Mesenchymal stem cell (in vitro differentiated cells and primary cell): ENCODE results near the gene AKAP7.

Experiments used
- DNase-seq: peaks from one replicate; pipeline ENCODE4 v3.0.0-alpha.2; 2013
- H2AFZ ChIP-seq: one replicate; pipeline ENCODE4 v1.6.1; 2013; ENCODE audit warnings: low read depth, mild to moderate bottlenecking, control low read depth, inconsistent platforms, low read length, moderate library complexity
- H2AK5ac ChIP-seq: 2 replicates; pipeline ENCODE4 v1.6.1; 2013; ENCODE audit warnings: low read length, moderate library complexity, mild to moderate bottlenecking, inconsistent platforms; ENCODE audit not compliant: severe bottlenecking
- H2BK120ac ChIP-seq: one replicate; pipeline ENCODE4 v1.6.1; 2013; ENCODE audit warnings: low read depth, mild to moderate bottlenecking, inconsistent platforms, low read length, moderate library complexity
- H2BK12ac ChIP-seq, 2 experiments: one replicate each; pipeline ENCODE4 v1.6.1; 2013; ENCODE audit warnings: inconsistent platforms in 2 of 2, low read length in 2 of 2, mild to moderate bottlenecking in 2 of 2, moderate library complexity in 2 of 2, control low read depth in 1 of 2
- H2BK15ac ChIP-seq: one replicate; pipeline ENCODE4 v1.6.1; 2013; ENCODE audit warnings: mild to moderate bottlenecking, low read depth, inconsistent platforms; ENCODE audit not compliant: poor library complexity, severe bottlenecking
- H2BK5ac ChIP-seq: 2 replicates; pipeline ENCODE4 v1.6.1; 2013; ENCODE audit warnings: low read depth, mild to moderate bottlenecking, low read length, control low read depth, inconsistent platforms; ENCODE audit not compliant: poor library complexity, severe bottlenecking
- H3K14ac ChIP-seq, 2 experiments: one replicate each; pipeline ENCODE4 v1.6.1; 2013; ENCODE audit warnings: inconsistent platforms in 2 of 2, low read length in 2 of 2, control low read depth in 1 of 2, mild to moderate bottlenecking in 1 of 2, moderate library complexity in 1 of 2
- H3K18ac ChIP-seq, 2 experiments: one replicate each; pipeline ENCODE4 v1.6.1; 2013; ENCODE audit warnings: inconsistent platforms in 2 of 2, low read length in 2 of 2, control low read depth in 1 of 2, low read depth in 1 of 2, mild to moderate bottlenecking in 1 of 2
- H3K23ac ChIP-seq, 2 experiments: one replicate each; pipeline ENCODE4 v1.6.1; 2013; ENCODE audit warnings: inconsistent platforms in 2 of 2, low read length in 2 of 2, mild to moderate bottlenecking in 2 of 2, moderate library complexity in 2 of 2, control low read depth in 1 of 2
- H3K27ac ChIP-seq: 2 replicates; pipeline ENCODE4 v1.5.1; 2013; ENCODE audit warnings: mild to moderate bottlenecking, moderate library complexity, low read length, control low read depth, inconsistent platforms; ENCODE audit not compliant: poor library complexity, severe bottlenecking
- H3K27me3 ChIP-seq, 2 experiments: 2 replicates each; pipeline versions ENCODE4 v1.6.1 to v1.7.0; 2013; ENCODE audit warnings: low read length in 2 of 2, mild to moderate bottlenecking in 2 of 2, moderate library complexity in 2 of 2, control low read depth in 1 of 2, inconsistent platforms in 1 of 2; ENCODE audit not compliant: control insufficient read depth in 1 of 2, insufficient read depth in 1 of 2
- H3K36me3 ChIP-seq, 2 experiments: 2 replicates each; pipeline versions ENCODE4 v1.6.1 to v1.7.0; 2013; ENCODE audit warnings: low read length in 2 of 2, control low read depth in 1 of 2, inconsistent platforms in 1 of 2, low read depth in 1 of 2, mild to moderate bottlenecking in 1 of 2; ENCODE audit not compliant: insufficient read depth in 2 of 2, control insufficient read depth in 1 of 2
- H3K4ac ChIP-seq, 2 experiments: one replicate each; pipeline ENCODE4 v1.6.1; 2013; ENCODE audit warnings: inconsistent platforms in 2 of 2, low read length in 2 of 2, mild to moderate bottlenecking in 2 of 2, moderate library complexity in 2 of 2, control low read depth in 1 of 2, low read depth in 1 of 2
- H3K4me1 ChIP-seq: 2 replicates; pipeline ENCODE4 v1.6.1; 2013; ENCODE audit warnings: low read depth, low read length, control low read depth; ENCODE audit not compliant: control insufficient read depth, insufficient read depth
- H3K4me2 ChIP-seq: 2 replicates; pipeline ENCODE4 v1.6.1; 2013; ENCODE audit warnings: low read length, mild to moderate bottlenecking, inconsistent platforms; ENCODE audit not compliant: poor library complexity, severe bottlenecking
- H3K4me3 ChIP-seq, 2 experiments: 2 replicates each; pipeline versions ENCODE4 v1.5.1 to v1.7.0; 2013; ENCODE audit warnings: low read length in 2 of 2, mild to moderate bottlenecking in 2 of 2, control low read depth in 1 of 2, low read depth in 1 of 2; ENCODE audit not compliant: insufficient read depth in 1 of 2
- H3K79me1 ChIP-seq: replicated peaks from 2 replicates; pipeline ENCODE4 v1.6.1; 2013; ENCODE audit warnings: mild to moderate bottlenecking, control low read depth, low read length, inconsistent platforms; ENCODE audit not compliant: poor library complexity, severe bottlenecking
- H3K9ac ChIP-seq: 2 replicates; pipeline ENCODE4 v1.7.0; 2013; ENCODE audit warnings: mild to moderate bottlenecking, low read length, moderate library complexity
- H3K9me3 ChIP-seq: 2 replicates; pipeline ENCODE4 v1.7.0; 2013; ENCODE audit warnings: mild to moderate bottlenecking, low read length; ENCODE audit not compliant: control insufficient read depth
- H4K8ac ChIP-seq: one replicate; pipeline ENCODE4 v1.6.1; 2013; ENCODE audit warnings: inconsistent platforms, mild to moderate bottlenecking, low read length, moderate library complexity
- H4K91ac ChIP-seq: one replicate; pipeline ENCODE4 v1.6.1; 2013; ENCODE audit warnings: mild to moderate bottlenecking, low read length, inconsistent platforms
- WGBS: methylation state at CpG from one replicate; pipeline ENCODE4 v1.1.7; 2013; ENCODE audit warnings: mixed read lengths; 5-methylcytosine and 5-hydroxymethylcytosine counted together

The AKAP7 gene

DNA sequence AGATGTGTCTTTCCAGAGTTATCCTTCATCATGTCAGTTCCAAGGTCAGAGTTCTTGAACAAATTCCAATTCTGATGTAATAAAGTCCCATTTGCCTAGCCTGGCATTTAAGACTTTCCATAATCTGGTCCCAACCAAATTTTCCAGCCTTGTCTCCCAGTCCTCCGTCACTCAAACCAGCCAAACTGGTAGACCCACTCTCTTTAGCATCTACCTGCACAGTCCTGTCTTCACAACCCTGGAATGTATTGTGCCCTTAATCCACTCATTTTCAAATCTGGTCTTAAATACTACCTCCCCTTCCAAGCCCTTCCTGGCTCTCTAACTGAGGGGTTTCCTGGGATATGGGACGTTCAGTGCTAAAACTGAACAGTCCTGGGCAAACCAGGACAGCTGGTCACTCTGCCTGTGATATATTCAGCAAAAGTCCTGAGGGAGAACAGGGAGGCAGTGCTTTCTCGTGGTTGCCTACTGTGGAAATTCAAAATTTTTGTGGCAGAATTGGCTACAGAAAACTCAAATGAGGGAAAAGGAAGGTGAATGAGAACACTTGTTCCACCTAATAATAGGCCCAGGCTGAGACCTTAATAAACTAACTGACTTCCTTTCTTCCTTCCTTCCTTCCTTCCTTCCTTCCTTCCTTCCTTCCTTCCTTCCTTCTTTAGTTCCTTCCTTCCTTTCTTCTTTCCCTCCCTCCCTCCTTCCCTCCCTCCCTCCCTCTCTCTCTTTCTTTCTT, 10.8 kb upstream of the AKAP7 start:
- no peaks in the 10 kb centered on the region for H3K27me3 ChIP-seq
- H2AK5ac ChIP-seq, result no peak overlapping the region
- H3K9ac ChIP-seq, result no peak overlapping the region
- H3K4me3 ChIP-seq, result no peak overlapping the region
- no peak overlapping the region for H2AFZ ChIP-seq
- H3K18ac ChIP-seq, result no peak overlapping the region
- no peak overlapping the region for H2BK5ac ChIP-seq
- no peaks in the 10 kb centered on the region for H3K4me1 ChIP-seq
- H2BK15ac ChIP-seq, result no peak overlapping the region
- no peak overlapping the region for H4K91ac ChIP-seq
- no peaks in the 10 kb centered on the region for H3K79me1 ChIP-seq
- 91% methylated on average over 3 of the region's 3 CpGs for WGBS
- no peak overlapping the region for H4K8ac ChIP-seq
- no peak overlapping the region for H3K14ac ChIP-seq
- no peak overlapping the region for H3K23ac ChIP-seq
- DNase-seq, result no peak
- H2BK120ac ChIP-seq, result no peak overlapping the region
- H3K27ac ChIP-seq, result no peak overlapping the region
- no peaks in the 10 kb centered on the region for H3K36me3 ChIP-seq
- H2BK12ac ChIP-seq, result no peak overlapping the region
- H3K9me3 ChIP-seq, result no peaks in the 10 kb centered on the region
- H3K4me2 ChIP-seq, result no peak overlapping the region
- H3K4ac ChIP-seq, result no peak overlapping the region

- no peak overlapping the region for H2BK120ac ChIP-seq
- no peak overlapping the region for H3K18ac ChIP-seq
- H2BK12ac ChIP-seq, result no peak overlapping the region
- H3K79me1 ChIP-seq, result no peaks in the 10 kb centered on the region
- no peaks in the 10 kb centered on the region for H3K27me3 ChIP-seq
- no peaks in the 10 kb centered on the region for H3K4me1 ChIP-seq
- 100% methylated on average over 1 of the region's 1 CpG for WGBS
- H3K9ac ChIP-seq, result no peak overlapping the region
- no peak overlapping the region for H3K27ac ChIP-seq
- no peak overlapping the region for H3K4me3 ChIP-seq
- no peak overlapping the region for H3K4me2 ChIP-seq
- no peaks in the 10 kb centered on the region for H3K36me3 ChIP-seq
- H3K23ac ChIP-seq, result no peak overlapping the region
- H3K14ac ChIP-seq, result no peak overlapping the region
- H2BK15ac ChIP-seq, result no peak overlapping the region
- H3K9me3 ChIP-seq, result no peaks in the 10 kb centered on the region
- H3K4ac ChIP-seq, result no peak overlapping the region
- DNase-seq, result no peak
- H2AFZ ChIP-seq, result no peak overlapping the region
- no peak overlapping the region for H2AK5ac ChIP-seq
- H4K8ac ChIP-seq, result no peak overlapping the region
- no peak overlapping the region for H2BK5ac ChIP-seq
- H4K91ac ChIP-seq, result no peak overlapping the region
These were observed 9.8 kb upstream of the AKAP7 start for GRCh38 chr6:131125431-131125830.

DNA sequence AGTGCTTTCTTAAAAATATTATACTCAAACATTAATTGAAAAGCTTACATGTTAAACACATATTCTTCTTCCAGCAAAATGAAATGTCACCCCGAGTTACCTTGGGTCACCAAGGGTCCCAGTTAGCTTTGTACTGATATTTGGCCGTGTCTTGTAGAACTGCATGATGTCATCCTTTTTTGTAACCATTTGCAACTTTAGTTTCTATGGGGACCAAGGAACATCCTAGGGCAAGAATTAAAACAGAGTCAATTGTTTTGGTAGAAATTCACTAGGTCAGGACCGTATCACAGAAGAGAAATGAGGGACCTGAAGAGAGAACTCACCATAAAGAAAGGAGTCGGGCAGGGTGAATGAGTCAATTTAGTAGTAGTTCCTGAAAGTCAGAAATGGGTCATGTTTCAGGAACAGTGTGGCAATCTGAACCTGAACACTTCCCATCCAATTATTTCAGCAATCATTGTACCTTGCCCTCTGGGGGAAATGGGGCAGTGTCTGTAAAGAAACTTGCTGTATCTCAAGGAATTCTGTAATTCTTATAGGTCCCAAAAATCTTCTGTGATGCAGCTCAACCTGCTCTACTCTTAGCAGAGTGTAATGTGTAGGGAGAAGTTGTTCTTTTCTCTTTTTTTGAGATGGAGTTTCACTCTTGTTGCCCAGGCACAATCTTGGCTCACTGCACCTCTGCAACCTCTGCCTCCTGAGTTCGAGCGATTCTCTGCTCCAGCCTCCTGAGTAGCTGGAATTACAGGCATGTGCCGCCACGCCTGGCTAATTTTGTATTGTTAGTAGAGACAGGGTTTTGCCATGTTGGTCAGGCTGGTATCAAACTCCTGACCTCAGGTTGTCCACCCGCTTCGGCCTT, 5.3 kb upstream of the AKAP7 start:
- 84% methylated on average over 10 of the region's 10 CpGs for WGBS
- no peak overlapping the region for H3K18ac ChIP-seq
- H3K23ac ChIP-seq, result no peak overlapping the region
- H2BK5ac ChIP-seq, result no peak overlapping the region
- H2BK15ac ChIP-seq, result no peak overlapping the region
- no peak overlapping the region for H3K9ac ChIP-seq
- H3K4ac ChIP-seq, result no peak overlapping the region
- no peaks in the 10 kb centered on the region for H3K9me3 ChIP-seq
- no peak for DNase-seq
- no peaks in the 10 kb centered on the region for H3K4me1 ChIP-seq
- H3K4me2 ChIP-seq, result no peak overlapping the region
- H3K79me1 ChIP-seq, result no peaks in the 10 kb centered on the region
- H4K8ac ChIP-seq, result no peak overlapping the region
- no peak overlapping the region for H3K14ac ChIP-seq
- no peak overlapping the region for H2AFZ ChIP-seq
- no peak overlapping the region for H2AK5ac ChIP-seq
- no peak overlapping the region for H4K91ac ChIP-seq
- H3K27me3 ChIP-seq, result no peaks in the 10 kb centered on the region
- no peak overlapping the region for H2BK120ac ChIP-seq
- no peak overlapping the region for H3K27ac ChIP-seq
- no peak overlapping the region for H2BK12ac ChIP-seq
- H3K36me3 ChIP-seq, result no peaks in the 10 kb centered on the region
- H3K4me3 ChIP-seq, result no peak overlapping the region

GRCh38 chr6:131130554-131130940, 4.7 kb upstream of the AKAP7 start:
- Histone ChIP-seq H3K4ac (no peak overlapping the region), H3K23ac (no peak overlapping the region), H3K27me3 (no peaks in the 10 kb centered on the region), H3K18ac (no peak overlapping the region), H4K8ac (no peak overlapping the region), H3K4me1 (no peaks in the 10 kb centered on the region), H2BK12ac (no peak overlapping the region), H3K36me3 (no peaks in the 10 kb centered on the region), H2AFZ (no peak overlapping the region), H3K9me3 (no peaks in the 10 kb centered on the region), H2AK5ac (no peak overlapping the region), H3K27ac (no peak overlapping the region), H3K4me3 (no peak overlapping the region), H3K4me2 (no peak overlapping the region), H2BK120ac (no peak overlapping the region), H3K9ac (no peak overlapping the region), H3K14ac (no peak overlapping the region), H2BK5ac (no peak overlapping the region), H2BK15ac (no peak overlapping the region), H3K79me1 (no peaks in the 10 kb centered on the region), H4K91ac (no peak overlapping the region)
- no peak for DNase-seq
- WGBS, result 96% methylated on average over 5 of the region's 5 CpGs
